Fibroblast of villous mesenchyme (primary cell): Measurements from ENCODE around the gene NUP205. TPM values are rescaled to one million over a fixed set of nuclear protein-coding genes. Genes with fewer than 3 reads are reported as not detected.

Source experiments
- DNase-seq: peaks from one replicate; pipeline ENCODE4 v3.0.0-alpha.2; 2010; ENCODE audit warnings: low read depth
- H3K4me3 ChIP-seq: 2 replicates; pipeline ENCODE4 v1.5.1; 2011; ENCODE audit warnings: low read depth, mild to moderate bottlenecking, low read length
- total RNA-seq: library from RNA; depleted of rRNA; stranded (reverse); fragments of >200 nt; gene quantifications from 2 replicates; pipeline ENCODE4 v1.2.3, GENCODE V29; 2012
- TF ChIP-seq, protein P1 (sequence below): IDR thresholded peaks from 2 replicates; pipeline ENCODE4 v1.5.1; 2012; ENCODE audit warnings: low read depth, mild to moderate bottlenecking, low read length; ENCODE audit not compliant: insufficient read depth

NUP205 gene
- total RNA-seq, 1 donor, result 75.6 TPM

DNA sequence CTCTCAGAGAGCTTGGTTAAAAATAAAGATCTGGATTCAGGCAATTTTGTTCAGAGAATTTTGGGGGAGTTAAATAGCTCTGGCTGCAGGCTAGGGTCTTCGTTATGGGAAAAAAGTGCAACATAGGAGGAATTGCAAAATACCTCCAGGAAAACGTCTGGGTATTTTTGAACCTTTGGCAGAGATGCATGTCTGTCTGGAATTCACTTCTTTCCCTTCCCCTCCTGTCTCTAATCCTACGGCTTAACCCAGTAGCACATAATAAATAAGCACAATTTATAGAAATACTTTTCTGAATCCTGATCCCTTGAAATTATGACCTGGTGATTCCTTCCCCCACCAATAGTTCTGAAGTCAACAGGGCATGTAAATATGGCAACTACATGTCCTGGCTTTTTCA lies 19.3 kb upstream of the NUP205 start:
- DNase-seq, result peak; percentile 35
- H3K4me3 ChIP-seq, result no peak overlapping the region
- TF ChIP-seq, protein P1, sequence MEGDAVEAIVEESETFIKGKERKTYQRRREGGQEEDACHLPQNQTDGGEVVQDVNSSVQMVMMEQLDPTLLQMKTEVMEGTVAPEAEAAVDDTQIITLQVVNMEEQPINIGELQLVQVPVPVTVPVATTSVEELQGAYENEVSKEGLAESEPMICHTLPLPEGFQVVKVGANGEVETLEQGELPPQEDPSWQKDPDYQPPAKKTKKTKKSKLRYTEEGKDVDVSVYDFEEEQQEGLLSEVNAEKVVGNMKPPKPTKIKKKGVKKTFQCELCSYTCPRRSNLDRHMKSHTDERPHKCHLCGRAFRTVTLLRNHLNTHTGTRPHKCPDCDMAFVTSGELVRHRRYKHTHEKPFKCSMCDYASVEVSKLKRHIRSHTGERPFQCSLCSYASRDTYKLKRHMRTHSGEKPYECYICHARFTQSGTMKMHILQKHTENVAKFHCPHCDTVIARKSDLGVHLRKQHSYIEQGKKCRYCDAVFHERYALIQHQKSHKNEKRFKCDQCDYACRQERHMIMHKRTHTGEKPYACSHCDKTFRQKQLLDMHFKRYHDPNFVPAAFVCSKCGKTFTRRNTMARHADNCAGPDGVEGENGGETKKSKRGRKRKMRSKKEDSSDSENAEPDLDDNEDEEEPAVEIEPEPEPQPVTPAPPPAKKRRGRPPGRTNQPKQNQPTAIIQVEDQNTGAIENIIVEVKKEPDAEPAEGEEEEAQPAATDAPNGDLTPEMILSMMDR, result no peak

DNA sequence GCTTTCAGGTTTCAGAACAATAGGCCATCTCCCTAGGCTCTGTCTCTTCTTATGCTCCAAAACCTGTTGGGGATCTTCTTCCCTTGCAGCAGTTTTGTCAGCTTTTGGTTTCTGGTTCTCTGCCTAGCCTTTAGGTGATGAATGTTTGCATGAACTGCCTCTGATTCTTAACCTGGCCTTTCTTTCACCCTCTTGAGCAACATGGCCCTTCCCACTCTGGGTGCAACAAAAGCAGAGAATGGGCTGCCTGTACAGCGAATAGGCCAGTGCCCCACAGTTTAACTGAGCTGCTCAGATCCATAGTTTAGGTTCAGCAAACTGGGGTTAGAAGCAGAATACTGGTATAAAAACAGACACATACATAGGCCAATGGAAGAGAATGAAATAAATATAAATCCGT lies 18.1 kb upstream of the NUP205 start:
- no peak for DNase-seq
- H3K4me3 ChIP-seq, result no peak overlapping the region
- TF ChIP-seq, protein P1, result no peak

GRCh38 chr7:135541029-135541428 lies 16.7 kb upstream of the NUP205 start:
- no peak overlapping the region for H3K4me3 ChIP-seq
- TF ChIP-seq, protein P1, result no peak
- no peak for DNase-seq

DNA sequence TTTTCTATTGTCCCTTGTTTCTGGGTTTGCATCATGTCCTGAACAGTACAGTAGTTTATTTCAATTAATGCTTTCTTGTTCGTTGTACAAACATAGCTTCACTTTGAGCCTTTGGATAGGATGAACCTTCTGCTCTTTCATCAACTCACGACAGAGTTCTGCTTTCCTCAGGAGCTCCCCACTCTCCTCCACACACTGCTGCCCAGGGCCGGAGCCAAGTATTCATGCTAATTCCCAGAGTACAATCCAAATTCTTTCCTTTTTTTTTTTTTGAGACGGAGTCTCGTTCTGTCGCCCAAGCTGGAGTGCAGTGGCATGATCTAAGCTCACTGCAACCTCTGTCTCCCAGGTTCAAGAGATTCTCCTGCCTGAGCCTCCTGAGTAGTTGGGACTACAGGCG lies 7.5 kb upstream of the NUP205 start:
- no peak overlapping the region for H3K4me3 ChIP-seq
- DNase-seq, result no peak
- TF ChIP-seq, protein P1, result no peak

DNA sequence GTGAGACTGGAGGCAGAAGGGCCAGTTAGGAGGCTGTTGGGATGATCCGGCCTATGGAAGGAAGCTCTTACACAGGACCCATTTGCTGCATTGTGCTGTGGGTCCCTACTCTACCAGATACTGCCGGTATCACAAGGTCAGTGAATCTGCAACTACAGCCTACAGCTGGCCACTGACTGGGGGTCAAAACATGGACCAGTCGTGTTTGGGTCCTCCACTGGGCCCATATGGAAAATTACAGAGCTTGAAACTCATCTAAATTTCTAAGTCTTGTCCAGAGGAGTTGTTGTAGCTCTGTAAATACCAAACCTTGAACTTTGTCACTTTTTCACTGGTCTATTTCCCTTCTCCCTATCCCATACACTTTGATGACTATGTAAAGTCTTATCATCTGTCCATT lies 5.6 kb upstream of the NUP205 start:
- no peak overlapping the region for H3K4me3 ChIP-seq
- TF ChIP-seq, protein P1, result no peak
- DNase-seq, result no peak

- DNase-seq, result no peak
- H3K4me3 ChIP-seq, result no peak overlapping the region
- TF ChIP-seq, protein P1, result no peak
Measured at GRCh38 chr7:135553346-135553745, 4.4 kb upstream of the NUP205 start.

DNA sequence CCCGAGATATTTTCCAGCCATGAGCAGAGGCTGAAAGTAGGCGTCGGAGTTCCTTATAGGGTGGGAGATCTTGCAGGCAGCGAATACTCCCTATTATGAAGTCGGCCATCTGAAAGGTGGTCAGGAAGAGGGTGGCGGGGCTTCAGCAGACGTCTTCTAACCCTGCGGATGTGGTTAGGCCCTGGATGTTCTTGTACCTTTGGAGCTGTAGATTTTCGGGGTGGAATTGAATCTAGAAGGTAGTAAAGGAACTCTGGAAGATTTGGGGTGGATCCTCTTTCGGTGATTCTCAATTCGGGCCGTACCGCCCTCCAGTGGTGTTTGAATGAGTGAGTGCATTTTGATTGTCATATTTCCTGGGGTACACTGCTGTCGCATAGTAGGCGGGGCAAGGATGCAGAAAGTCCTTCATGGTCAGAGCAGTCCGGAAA lies 635 bp downstream of the NUP205 start:
- TF ChIP-seq, protein P1, result peak; percentile 62
- H3K4me3 ChIP-seq, result peak overlapping the region; percentile 95
- peak; percentile 51 for DNase-seq
